Inferior parietal cortex (tissue), 1 donor: Measurements from ENCODE around the gene ARHGAP23.
"Not testable (repeated sequence)": the region's sequence is repeated elsewhere in the genome, so short reads cannot be mapped to it uniquely, and the experiment has no call there.

Experiments used
- DNase-seq: peaks from one replicate; pipeline ENCODE4 v3.0.0-alpha.2; 2016; ENCODE audit errors: extremely low spot score

The ARHGAP23 gene

GRCh38 chr17:38528141-38528540 is 99.9 kb downstream of the ARHGAP23 start:
- not testable (repeated sequence) for DNase-seq

- not testable (repeated sequence) for DNase-seq
These were observed 102.6 kb downstream of the ARHGAP23 start for GRCh38 chr17:38530856-38531255.

GRCh38 chr17:38531761-38532160 is 103.5 kb downstream of the ARHGAP23 start:
- not testable (repeated sequence) for DNase-seq

GRCh38 chr17:38532451-38532850 is 104.2 kb downstream of the ARHGAP23 start:
- no peak for DNase-seq

GRCh38 chr17:38533241-38533640 is 105.0 kb downstream of the ARHGAP23 start:
- DNase-seq: no peak

- no peak for DNase-seq
These were observed 105.7 kb downstream of the ARHGAP23 start for GRCh38 chr17:38533866-38534497.

GRCh38 chr17:38534498-38534885 is 106.2 kb downstream of the ARHGAP23 start:
- DNase-seq: no peak

GRCh38 chr17:38535886-38536285 is 107.6 kb downstream of the ARHGAP23 start:
- DNase-seq: no peak

GRCh38 chr17:38536661-38537060 is 108.4 kb downstream of the ARHGAP23 start:
- no peak for DNase-seq

GRCh38 chr17:38538906-38539305 is 110.6 kb downstream of the ARHGAP23 start:
- no peak for DNase-seq

GRCh38 chr17:38539386-38539785 is 111.1 kb downstream of the ARHGAP23 start:
- no peak for DNase-seq

GRCh38 chr17:38540514-38541045 is 112.3 kb downstream of the ARHGAP23 start:
- DNase-seq: no peak

- DNase-seq: no peak
These were observed 113.0 kb downstream of the ARHGAP23 start for GRCh38 chr17:38541281-38541680.

- no peak for DNase-seq
These were observed 114.0 kb downstream of the ARHGAP23 start for GRCh38 chr17:38542286-38542685.

- no peak for DNase-seq
These were observed 115.3 kb downstream of the ARHGAP23 start for GRCh38 chr17:38543403-38544174.

- DNase-seq: no peak
These were observed 116.0 kb downstream of the ARHGAP23 start for GRCh38 chr17:38544175-38544838.

GRCh38 chr17:38544839-38545209 is 116.6 kb downstream of the ARHGAP23 start:
- no peak for DNase-seq

- no peak for DNase-seq
These were observed 117.4 kb downstream of the ARHGAP23 start for GRCh38 chr17:38545531-38546225.

GRCh38 chr17:38546396-38546795 is 118.1 kb downstream of the ARHGAP23 start:
- no peak for DNase-seq

GRCh38 chr17:38547444-38547843 is 119.2 kb downstream of the ARHGAP23 start:
- no peak for DNase-seq

GRCh38 chr17:38549285-38549684 is 121.0 kb downstream of the ARHGAP23 start:
- no peak for DNase-seq

GRCh38 chr17:38550661-38551060 is 122.4 kb downstream of the ARHGAP23 start:
- DNase-seq: no peak
